Measurements from ENCODE around the gene PDCD1LG2.

Gene PDCD1LG2

DNA sequence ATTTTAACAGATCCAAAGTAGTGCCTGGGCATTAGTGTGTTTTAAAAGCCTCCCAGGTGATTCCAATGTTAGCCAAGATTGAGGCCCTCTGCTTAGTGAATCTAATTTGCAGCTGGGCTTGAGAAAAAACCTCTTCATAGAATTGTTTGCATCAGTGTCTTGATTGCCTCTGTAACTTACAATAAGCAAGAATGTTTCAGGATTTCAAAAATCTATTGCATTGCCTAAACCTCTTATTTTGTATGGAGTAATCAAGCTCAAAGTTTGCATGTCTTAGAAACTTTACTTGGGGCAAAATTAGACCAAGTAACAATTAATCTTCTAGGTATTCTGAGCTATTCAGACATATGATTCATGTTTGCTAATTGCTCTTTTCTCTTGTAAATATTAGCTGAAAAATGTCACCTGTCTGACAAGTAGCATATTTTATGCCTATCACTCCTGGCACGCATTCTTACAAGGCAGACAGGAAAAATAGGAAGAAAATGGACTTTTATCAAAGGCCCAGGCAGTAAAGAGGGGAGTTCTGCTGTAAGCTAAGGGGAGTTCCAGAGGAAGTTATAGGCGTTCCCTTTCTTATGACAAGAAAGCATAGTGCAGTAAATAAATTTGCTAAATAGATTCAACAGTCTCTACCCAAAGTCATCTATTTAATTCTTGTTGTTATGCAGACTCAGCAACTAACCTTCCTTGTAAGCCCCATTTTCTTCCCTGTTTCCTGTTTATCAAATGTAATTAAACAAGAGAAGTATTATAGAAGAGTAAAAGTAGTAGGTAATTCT is 21.0 kb downstream of the PDCD1LG2 start:
- DNase-seq (ENCODE audit: low read depth), result no peak

- DNase-seq (ENCODE audit: low read depth), result no peak
These were observed 22.0 kb downstream of the PDCD1LG2 start for GRCh38 chr9:5532306-5532705.

- no peak for DNase-seq (ENCODE audit: low read depth)
These were observed 22.5 kb downstream of the PDCD1LG2 start for GRCh38 chr9:5532790-5533189.

DNA sequence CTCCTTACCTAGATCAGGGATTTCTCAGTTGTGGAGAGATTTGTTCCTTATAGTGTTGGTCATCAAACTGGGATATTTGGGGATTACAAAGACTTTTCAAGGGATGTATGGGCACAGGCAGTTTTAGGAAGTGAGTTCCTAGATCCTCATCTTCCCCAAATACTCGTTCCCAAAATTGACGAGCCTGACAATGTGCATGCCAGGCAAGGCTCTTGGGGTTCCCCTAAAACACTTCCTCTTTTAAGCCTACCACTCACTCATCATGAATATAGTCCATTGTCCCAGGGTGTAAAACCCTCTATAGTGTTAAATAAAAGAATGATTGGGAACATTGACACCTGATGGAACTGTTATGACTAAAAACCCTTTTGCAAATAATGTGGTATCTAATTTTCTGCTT is 26.4 kb downstream of the PDCD1LG2 start:
- DNase-seq (ENCODE audit: low read depth), result no peak

DNA sequence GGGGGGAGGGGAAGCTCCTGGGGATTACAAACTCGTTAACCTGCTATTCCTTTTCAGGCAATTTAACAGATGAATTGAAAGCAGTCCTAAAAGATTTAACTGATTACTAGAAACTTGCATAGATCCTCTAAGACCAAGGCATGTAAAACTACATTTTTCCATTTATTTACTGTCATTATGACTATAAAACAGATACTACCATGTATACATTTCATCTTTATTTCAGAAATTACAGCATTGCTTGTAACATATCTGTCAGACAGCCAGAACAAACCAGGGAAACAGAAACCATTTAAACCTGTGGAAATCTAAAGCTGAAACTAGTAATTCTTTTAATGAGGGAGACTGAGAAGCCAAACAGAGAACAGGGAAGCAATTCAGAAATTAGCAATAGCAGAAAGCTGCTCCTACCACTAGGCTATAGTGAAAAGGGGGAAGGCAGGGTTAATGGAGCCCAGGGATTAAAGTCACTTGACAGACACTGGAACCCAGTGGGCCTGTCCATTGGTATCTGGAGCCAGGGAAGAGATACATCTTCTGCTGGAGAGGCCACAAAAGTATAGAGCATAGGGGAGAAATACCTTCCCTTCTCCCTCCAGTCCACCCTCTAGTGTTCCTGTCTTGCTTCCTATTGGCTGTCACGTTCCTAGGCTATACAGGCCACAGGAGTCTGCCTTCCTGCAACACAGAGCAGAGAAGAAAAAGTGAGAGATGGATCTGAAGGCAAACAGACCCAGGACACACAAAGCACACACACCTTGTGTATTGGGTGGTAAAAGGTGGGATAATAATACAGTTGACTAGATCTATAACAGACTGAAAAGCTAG is 33.8 kb downstream of the PDCD1LG2 start:
- no peak for DNase-seq (ENCODE audit: low read depth)

- DNase-seq (ENCODE audit: low read depth), result no peak
These were observed 39.6 kb downstream of the PDCD1LG2 start for GRCh38 chr9:5549658-5550650.

DNA sequence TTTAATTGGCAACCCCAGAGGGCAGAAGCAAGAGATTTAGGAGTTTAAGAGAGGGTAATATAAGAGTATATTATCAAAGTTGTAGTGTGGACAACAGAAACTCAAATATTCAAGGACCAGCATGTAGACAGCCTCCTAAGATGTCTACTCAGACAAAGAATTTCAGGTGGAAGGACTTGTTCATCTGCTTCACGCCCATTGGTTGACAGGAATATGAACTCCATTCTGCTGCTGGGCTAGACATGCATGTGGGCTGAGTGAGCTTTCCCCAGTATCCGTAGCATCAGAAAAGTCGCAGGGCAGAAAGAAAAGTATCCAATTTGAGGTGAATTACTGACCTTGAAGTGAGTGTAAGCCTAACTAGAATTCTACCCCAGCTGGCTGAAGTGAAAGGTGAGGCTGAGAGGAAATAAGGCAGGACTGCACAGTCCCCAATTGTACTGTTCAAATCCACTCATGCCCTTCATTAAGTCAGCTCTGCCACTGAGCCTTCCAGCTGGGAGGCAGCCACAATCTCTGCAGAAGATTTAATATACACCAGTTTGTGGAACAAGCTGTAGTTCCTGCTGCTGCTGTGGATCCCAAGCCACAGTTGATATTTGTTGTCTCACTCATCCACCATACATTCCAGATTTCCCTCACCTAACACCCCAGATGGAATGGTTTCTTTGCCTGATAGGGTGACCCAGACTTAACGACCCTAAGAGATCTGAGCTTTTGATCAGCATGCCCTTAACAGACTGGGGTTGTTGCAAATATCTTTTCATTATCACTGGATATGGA is 41.2 kb downstream of the PDCD1LG2 start:
- no peak for DNase-seq (ENCODE audit: low read depth)

DNA sequence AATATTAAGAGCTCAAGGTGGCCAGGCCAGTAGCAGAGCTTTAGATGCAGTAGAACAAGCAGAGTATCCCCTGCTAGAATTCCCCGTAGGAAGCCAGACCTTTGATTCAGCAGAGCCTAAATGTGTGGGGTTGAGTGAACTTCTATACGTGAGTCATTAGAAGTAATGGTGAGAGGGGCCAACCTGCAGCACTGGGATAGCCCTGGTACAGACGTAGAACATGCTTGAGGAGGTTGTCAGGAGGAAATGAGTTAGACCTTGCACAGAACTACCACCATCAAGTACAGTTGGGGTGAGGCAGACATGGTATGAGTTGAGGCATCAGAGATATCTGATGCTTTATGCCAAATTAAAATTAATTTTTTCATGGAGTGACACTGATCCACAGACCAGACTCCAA is 42.0 kb downstream of the PDCD1LG2 start:
- DNase-seq (ENCODE audit: low read depth), result no peak

DNA sequence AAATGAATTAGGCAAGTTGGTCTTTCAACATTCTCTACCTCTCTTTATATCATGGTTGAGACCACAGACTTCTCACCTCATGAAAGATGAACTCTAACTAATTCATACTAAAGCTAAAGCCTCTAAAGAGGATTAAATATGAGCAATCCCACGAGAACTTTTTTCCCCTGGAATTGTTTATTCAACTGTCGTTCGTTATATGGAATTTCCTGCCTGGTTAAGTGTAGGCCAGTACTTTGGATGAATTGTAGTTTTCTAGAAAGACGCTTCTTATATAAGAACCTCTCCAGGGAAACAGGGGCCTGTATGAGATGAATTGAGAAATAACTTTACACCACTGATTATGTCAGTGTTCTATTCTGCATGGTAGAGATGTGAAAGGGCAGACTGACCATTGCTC is 42.9 kb downstream of the PDCD1LG2 start:
- no peak for DNase-seq (ENCODE audit: low read depth)

GRCh38 chr9:5554254-5554653 is 43.9 kb downstream of the PDCD1LG2 start:
- DNase-seq (ENCODE audit: low read depth), result no peak

DNA sequence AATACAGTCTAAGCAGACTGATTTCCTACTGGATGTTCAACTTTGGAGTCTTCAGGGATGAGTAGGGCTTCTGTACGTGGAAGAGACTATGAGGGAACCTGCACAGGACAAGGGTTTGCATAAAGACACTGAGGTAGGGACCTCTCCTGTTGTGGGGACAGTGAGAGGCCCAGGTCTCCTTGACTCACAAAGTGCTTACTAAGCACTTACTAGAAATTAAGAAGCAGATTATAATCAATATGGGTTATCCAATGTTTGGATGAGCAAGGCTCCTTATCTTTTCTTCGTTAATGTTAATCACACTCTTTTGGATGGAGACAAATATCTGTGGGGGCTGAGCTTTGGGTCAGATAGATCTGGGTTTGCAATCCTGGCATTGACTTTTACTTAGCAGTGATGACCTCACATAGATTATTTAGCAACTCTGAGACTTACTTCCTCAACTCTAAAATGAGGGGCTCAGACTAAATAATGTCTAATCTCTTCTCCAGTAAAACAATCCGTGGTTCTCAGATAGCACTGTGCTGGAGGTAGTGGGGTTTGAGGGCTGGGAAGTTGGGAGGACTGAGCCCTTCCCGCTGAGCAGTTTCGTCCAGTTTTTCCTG is 45.9 kb downstream of the PDCD1LG2 start:
- no peak for DNase-seq (ENCODE audit: low read depth)

GRCh38 chr9:5557606-5558587 is 47.6 kb downstream of the PDCD1LG2 start:
- DNase-seq (ENCODE audit: low read depth), result peak; percentile 7

GRCh38 chr9:5559659-5560058 is 49.3 kb downstream of the PDCD1LG2 start:
- no peak for DNase-seq (ENCODE audit: low read depth)

DNA sequence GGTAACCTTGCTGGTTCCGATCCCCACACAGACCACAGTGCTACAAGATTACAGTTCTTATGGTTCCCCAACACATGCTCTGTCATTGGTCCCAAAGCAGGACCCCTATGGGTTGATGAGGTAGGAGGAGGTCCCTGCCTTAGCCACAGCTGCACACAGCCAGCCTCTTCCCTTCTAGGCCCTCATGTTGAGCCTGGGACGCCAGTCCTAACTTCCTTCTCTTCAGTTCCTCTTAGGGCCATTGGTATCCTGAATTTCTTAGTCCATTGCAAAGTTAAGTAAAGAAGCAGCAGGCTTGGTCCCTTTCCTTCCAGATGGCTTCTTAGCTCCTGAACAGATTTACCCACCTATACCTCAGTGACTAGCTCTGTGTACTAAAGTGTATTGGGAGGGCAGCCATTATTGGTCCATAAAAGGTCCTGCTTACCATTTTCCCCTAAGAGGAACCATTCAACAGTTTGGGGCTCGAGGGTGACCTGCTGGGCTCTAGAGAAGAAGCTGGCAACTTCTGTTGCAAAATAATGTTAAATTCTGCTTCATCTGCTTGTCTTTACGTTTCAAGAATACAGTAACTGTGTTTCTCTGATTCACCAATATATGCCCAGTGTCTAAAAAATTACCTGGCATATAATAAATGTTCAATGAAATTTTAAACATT is 50.2 kb downstream of the PDCD1LG2 start:
- no peak for DNase-seq (ENCODE audit: low read depth)

- DNase-seq (ENCODE audit: low read depth), result no peak
These were observed 51.6 kb downstream of the PDCD1LG2 start for GRCh38 chr9:5561828-5562488.

GRCh38 chr9:5562806-5563416 is 52.6 kb downstream of the PDCD1LG2 start:
- no peak for DNase-seq (ENCODE audit: low read depth)

DNA sequence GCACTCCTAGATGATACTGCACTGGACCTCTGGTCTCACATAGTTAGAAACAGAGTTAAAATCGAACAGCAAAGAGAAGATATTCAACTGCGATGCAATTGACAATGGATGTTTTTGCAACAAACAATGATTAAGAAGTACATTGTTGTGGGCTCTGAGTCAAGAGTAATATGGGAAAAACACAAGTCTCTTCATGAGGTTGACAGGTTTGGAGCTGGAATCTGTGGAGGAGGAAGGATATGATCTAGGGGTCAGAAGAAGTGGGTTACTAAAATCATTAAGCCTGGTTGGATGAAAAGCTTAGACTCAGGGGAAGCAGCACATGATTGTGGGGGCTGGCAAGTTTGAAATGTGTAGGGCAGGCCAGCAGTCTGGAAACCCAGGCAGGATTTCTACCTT is 53.1 kb downstream of the PDCD1LG2 start:
- no peak for DNase-seq (ENCODE audit: low read depth)

DNA sequence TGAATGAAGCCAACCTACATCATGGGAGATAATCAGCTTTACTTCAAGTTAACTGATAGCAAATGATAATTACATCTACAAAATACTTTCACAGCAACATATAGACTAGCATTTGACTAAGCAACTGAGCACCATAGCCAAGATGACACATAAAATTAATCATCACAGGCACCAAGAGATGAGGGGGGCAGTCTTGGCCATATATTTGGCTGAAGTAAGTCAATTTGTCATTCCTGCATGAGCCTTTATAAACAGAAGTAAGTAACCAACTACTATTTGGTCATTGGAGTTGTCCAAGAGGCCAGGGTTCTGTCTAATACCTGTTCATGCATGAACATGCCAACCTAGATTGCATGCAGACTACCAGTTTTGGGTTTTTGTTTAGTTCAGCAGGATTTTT is 53.6 kb downstream of the PDCD1LG2 start:
- no peak for DNase-seq (ENCODE audit: low read depth)
